NOMO-1 treated with dmso at 0.1 percent for 144 hours (cell line): ENCODE data around the gene ATP11A.

Experiments
- DNase-seq: peaks from one replicate; lab custom pipeline; 2025; ENCODE audit not compliant: unreplicated experiment; lab: John Stamatoyannopoulos, UW

ATP11A gene

DNA sequence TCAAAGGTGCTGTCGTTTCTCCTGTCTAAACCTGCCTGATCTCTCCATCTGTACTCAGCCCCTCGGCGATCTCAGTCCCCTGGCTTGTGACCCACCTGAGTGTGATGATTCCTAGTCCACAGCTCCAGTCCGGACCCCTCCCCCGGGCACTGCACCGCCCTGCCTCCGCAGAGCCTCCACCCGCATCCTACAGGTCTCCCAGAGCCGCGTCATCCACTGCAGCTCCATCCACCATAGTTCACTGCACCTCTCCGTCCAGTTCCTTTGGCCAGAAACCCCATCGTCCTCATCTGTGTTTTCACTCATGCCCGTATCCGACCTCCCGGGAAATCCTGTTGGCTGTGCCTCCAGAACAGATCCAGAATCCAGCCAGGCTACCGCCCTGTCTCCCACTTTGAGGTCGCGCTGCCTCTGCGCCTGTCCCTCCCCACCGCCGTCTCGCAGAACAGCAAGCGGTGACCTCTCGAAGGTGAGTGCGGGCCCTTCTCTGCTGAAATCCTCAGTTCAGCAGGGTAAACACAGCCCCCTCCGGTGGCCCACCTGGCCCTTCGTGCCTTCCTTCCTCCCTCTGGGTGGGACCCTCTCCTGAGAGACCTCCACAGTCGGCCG is 227.3 kb downstream of the ATP11A start:
- DNase-seq, result no peak

DNA sequence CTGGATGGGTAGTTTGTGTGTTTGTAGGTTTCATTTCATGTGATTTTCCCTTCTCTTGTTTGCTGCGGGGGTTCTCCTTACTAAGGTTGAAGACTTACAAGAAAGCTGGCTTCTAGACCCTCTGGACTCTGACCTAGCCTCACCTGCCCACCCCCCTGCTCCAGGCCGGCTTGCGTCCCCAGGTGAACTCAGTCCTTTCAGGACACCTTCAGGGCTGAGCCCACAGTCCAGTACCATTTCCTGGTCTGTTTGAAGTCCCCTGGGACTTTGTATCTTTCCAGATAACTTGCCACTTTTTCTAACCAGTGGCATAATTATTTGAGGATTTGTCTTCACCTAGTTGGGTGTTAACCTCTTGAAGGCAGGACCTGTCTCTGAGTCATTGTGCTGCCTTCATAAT is 227.9 kb downstream of the ATP11A start:
- DNase-seq, result no peak

DNA sequence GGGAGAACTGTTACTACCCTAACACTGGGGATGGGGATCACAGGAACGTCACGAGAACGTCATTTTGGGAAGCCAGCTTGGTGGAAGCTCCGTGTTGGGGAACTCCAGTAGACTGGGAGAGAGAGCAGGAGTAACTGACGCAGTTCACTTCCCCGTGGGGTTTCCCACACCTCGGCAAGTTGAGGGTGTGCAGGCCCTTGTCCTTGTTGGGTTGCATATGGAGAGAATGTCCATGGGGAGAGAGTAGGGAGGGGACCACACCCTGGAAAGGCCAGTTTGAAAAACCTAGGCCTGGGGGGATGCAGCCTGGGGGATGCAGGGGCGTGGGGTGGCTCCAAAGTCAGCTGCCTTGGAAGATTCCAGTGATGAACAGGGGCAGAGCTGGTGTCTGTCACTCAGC is 228.4 kb downstream of the ATP11A start:
- no peak for DNase-seq

DNA sequence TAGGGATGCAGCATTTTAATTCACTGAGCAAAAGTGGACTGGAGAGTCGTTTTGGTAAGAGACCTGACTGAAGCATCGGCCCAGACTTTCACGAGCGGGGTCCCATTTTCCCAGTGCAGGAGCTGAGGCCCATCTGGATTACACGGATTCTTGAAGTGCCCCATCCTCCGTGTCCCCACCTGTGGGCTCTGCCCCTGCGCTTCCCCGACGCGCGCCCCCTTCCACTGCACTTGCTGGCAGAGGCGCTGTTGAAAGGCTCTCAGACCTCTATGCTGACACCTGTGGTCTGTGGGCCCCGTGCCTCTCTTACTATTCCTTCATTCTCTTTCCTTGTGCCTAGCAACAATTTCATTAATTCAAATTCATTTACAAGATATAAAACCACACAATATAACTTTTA is 228.9 kb downstream of the ATP11A start:
- DNase-seq, result no peak

DNA sequence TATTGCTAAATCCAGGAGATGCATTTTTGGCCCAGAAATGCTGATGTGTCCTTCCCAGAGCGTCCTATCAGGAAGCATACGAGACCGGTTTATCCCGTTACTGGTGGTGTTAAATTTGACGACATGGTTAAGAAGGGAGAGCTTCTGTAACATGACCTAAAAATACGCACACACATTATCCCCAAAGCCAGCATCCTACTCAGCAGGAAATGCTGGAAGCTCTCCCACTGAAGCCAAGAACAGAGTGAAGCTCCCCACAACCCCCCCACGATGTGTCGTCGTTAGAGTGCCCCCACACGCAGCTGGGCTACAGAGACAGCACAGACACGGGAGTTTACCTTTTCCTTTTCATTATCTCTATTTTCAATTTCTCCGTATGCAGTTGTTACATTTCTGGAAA is 234.1 kb downstream of the ATP11A start:
- DNase-seq, result no peak

DNA sequence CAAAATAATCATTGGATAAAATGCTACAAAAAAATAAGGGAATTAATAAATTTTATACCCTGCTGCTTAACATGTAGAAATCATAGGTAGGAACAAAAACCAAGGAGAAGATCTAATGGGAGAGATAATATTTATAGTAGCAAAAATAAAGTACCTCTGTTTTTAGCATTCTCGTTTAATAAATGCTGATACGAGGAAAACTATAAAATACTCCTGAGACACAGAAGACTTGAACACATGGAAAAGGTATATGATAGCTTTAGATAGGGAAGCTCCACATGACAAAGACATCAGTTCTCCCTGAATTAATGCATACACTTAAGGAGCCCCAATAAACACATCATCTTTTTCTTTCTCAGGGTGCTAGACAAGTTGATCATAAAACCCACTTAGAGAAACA is 234.5 kb downstream of the ATP11A start:
- DNase-seq, result no peak

DNA sequence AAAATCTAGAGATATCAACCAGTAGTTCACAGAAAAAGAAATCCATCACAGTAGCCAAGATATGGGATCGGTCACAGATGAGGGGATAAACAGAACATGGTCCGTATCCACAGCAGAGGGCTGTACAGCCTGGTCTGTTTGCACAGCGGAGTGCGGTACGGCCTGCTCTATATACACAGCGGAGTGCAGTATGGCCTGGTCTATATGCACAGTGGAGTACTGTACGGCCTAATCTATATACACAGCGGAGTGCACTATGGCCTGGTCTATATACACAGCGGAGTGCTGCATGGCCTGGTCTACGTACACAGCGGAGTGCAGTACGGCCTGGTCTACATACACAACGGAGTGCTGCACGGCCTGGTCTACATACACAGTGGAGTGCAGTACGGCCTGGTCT is 236.2 kb downstream of the ATP11A start:
- DNase-seq, result no peak

DNA sequence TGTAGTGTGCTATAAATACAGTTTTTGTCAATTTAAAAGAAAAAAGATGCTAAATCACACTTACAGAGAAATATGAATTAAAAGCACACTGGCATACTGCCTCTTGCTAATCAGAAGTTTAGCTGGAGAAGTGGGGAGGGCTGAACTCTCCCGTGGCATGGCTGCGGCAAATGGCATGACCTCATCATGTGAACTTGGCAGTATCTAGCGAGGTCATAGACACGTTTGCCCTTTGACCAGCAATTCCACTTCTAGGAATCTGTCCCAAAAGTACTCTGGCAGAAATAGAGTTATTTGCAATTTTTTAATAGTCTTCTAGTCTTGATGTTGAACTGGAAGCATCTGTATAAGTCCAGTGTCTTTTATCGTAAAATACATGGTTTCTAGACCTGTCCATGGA is 237.2 kb downstream of the ATP11A start:
- no peak for DNase-seq

DNA sequence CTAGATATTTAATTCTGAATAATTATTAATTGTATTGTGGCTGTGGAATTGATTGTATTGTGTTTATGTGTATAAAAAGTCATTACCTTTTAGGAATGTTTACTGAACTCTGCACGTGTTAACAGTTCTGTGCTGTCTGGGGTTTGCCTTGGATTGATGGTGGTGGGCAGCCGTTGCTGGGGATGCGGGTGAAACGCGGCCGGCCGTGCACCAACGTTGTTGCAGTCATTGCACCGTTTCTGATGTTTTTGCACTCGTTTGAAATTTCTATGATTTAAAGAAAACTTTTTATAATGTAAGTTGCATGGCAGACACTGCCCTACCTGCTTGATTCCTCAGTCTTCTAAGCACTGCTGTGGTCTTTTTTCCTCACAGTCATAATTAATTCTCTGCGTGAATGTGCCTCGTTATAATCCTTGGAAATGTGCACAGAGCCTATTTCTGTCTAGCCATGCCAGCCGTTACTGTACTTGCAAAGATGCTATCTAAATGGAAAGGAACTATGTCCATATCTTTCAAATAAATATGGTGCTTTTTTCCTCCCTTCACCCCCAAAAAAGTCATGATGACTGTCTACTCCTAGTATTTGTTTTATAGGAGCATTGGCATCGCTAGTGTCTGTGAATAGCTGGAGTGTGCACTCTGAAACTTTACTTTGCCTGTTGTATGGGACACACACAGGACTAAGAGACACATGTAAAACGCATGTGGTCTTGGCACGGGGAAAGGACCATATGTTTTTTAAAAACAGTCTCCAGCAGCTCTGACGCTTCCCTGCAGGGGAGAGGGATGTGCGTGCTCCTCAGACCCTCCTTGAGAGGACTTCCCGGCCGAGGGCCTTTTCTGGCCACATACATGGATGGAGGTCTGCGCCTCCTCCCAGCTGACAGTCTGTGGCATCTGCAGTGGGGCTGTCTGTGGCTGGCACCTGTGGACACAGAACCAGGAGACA is 238.5 kb downstream of the ATP11A start:
- DNase-seq, result no peak

DNA sequence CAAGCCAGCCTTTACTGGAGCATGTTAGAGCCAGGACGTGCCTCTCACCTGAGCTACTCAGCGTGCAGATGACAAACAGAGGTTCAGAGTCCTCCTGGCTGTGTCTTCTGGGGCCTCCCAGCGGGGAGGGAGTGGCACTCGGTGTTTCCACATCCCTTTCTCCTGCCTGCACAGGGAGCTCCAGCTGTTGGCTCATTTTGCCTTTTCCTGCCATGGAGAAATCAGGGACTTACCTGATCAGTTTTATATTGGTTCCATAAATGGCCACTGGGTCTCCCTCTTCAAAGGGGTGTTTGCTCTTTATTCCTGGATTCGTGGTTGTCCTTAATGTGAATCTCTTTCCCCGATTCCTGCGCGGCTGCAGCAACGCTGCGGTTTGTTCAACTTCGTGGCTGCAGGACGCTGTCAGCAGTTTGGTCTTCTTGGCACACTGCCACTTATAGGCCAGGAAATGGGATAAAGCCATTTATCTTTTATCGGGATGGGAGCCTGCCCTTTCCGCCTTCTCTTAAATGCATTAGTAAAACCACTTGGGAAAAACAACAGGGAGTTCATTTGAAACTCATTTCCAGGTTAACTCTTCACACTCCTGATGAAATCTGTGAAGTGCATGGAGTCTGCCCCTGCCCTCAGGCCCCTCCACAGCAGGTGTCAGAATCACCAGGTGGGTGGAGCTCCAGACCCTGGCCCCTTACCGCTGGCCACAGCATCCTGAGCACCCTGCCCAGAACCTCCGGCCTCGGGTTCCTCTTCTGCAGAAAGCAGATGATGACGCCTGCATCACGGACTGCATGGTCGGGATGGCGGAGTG is 239.3 kb downstream of the ATP11A start:
- no peak for DNase-seq

DNA sequence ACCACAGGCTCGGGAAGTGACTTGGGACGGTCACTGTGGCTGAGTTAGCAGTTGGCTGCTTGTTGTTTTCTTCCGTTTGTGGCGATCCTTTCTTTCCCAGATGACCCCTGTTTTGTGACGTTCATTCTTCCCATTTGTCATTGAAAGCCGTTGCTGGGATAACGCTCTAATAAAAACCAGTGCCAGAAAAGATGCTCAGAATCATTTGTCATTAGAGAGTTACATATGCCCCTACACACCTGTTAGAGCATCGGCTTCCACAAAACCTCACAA is 239.9 kb downstream of the ATP11A start:
- no peak for DNase-seq

DNA sequence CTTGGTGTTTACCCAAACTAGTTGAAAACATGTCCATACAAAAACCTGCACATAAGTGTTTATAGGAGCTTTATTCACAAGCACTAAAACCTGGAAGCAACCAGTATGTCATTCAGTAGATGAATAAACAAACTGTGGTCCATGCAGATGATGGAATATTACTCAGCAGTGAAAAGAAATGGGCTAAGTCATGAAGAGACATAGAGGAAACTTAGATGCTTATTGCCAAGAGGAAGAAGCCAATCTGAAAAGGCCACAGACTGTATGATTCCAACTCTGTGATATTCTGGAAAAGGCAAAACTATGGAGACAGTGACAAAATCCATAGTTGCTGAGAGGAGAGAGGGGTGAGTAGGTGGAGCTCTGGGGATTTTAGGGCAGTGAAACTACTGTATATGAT is 240.4 kb downstream of the ATP11A start:
- DNase-seq, result no peak

DNA sequence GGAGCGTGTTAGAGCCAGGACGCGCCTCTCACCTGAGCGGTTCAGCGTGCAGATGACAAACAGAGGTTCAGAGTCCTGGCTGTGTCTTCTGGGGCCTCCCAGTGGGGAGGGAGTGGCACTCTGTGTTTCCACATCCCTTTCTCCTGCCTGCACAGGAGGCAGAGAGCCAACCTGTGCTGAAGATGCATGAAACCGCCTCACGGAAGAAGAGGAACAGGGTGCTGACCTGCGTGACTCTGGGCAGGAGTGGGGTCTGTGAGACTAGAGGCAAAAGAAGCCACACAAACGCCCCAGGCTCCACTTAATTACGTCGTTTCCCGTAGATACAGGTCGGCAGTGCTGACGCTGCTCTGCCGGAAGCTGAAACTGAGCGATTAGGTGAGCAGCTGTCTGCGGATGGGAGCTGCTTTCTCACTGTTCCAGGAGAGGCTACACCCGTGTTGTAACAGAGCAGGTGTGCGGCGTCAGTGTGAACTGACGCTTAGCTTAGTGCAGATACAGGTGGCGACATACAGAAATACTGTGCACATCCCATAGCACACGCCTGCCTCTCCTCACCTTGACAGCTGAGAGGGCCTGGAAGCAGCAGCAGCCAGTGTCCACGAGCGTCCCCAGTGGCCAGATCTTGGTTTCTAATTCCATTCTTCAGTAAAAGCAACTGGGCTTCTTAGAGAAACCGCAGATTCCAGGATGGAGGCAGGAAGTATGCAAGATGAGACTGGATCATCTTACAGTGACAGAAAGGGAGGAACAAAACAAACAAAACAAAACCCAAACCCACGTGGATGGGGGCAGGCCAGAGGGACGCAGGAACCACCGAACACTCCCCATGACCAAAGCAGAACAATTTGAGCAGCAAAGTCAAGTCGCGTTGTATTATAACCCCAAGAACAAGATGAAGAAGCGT is 241.4 kb downstream of the ATP11A start:
- DNase-seq, result no peak

DNA sequence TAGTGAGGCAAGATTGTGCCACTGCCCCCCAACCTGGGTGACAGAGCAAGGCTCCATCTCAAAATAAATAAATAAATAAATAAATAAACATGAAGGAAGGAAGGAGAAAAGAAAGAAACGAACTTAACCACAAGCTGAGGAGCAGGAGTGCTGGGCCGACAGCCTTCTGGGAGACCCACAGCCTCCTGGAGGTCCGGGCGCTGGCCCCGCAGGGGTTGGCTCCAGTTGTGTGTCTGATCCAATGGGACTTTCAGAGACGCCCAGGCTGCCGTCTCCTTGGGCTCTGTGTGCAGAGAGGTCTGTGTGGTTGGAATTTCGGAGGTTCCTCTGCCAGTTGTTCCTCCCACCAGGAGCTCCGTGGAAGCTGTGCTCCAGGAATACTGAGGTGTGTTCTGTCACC is 243.1 kb downstream of the ATP11A start:
- DNase-seq, result no peak

DNA sequence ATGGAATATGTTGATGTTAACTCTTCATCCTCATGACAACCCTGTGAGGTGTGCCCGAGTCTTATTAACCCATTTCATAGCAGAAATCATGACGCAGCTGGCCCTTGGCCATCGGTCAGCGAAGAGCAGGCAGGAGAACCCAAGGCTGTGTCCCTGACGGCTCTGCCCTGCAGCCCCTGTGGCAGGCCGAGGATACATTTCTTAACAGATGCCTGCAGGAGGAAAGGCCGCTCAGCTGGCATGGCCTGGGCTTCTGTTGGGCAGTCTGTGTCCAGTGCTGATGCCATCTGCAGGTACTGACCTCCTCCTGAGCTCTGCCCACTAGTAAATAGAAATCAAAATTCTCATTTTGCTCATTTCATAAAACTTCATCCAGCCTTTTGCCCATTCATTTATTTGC is 243.8 kb downstream of the ATP11A start:
- no peak for DNase-seq

DNA sequence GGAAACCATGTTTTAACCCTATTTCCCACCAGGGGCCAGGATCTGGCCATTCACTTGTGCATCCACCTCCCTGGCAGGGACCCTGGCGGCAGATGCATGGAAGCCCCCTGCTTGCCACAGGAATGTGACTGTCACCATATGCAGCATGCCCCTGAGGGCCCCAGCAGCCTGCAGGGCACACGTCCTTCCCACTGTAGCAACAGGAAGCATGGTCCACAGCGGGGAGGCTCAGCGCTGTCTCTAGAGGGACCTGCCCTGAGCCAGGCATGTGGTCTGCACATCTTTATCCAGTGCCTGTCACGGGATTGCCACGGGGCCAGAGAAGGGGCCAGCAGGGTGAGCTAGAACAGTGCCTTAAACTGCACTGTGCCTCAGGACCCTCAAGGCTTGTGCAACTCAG is 244.2 kb downstream of the ATP11A start:
- DNase-seq, result no peak
